ENCODE data around the gene TENM3.

TENM3 gene

GRCh38 chr4:182831376-182831775 is 588.2 kb downstream of the TENM3 start:
- no peak for DNase-seq

GRCh38 chr4:182832352-182833120 is 589.3 kb downstream of the TENM3 start:
- DNase-seq: no peak

GRCh38 chr4:182835006-182835740 is 592.0 kb downstream of the TENM3 start:
- DNase-seq: no peak

- DNase-seq: no peak
These were observed 594.6 kb downstream of the TENM3 start for GRCh38 chr4:182837831-182838230.

GRCh38 chr4:182838535-182838934 is 595.3 kb downstream of the TENM3 start:
- DNase-seq: no peak

GRCh38 chr4:182839256-182839655 is 596.1 kb downstream of the TENM3 start:
- no peak for DNase-seq

- no peak for DNase-seq
These were observed 596.9 kb downstream of the TENM3 start for GRCh38 chr4:182840108-182840507.

GRCh38 chr4:182842104-182842600 is 599.0 kb downstream of the TENM3 start:
- DNase-seq: no peak

- no peak for DNase-seq
These were observed 599.7 kb downstream of the TENM3 start for GRCh38 chr4:182842759-182843390.

GRCh38 chr4:182843808-182844325 is 600.7 kb downstream of the TENM3 start:
- no peak for DNase-seq

GRCh38 chr4:182845618-182846017 is 602.4 kb downstream of the TENM3 start:
- DNase-seq: no peak

GRCh38 chr4:182846036-182846435 is 602.8 kb downstream of the TENM3 start:
- DNase-seq: no peak

GRCh38 chr4:182847576-182848450 is 604.6 kb downstream of the TENM3 start:
- DNase-seq: no peak

GRCh38 chr4:182848685-182849084 is 605.5 kb downstream of the TENM3 start:
- no peak for DNase-seq

Measured in activated naive CD4-positive, alpha-beta T cell treated with anti-CD3 and anti-CD28 coated beads, Interleukin-2, amount 50 U/mL, for 16 hours (primary cell).